Measurements from ENCODE around the gene STK35.

Gene STK35

GRCh38 chr20:2114127-2114959 is 12.7 kb downstream of the STK35 start:
- H3K4me1 Mint-ChIP-seq, result peaks cover 73% of the 10 kb centered on the region
- H3K4me3 Mint-ChIP-seq, result no peak overlapping the region
- no peak overlapping the region for H3K27ac Mint-ChIP-seq (ENCODE audit: low read depth)
- DNase-seq (ENCODE audit: low spot score in 2 of 2), result no peak
- no peaks in the 10 kb centered on the region for H3K27me3 Mint-ChIP-seq
- ATAC-seq (replicated peaks; ENCODE audit: extremely low read depth, poor library complexity, severe bottlenecking), result no peak
- H3K9me3 Mint-ChIP-seq, result no peaks in the 10 kb centered on the region
- H3K36me3 Mint-ChIP-seq (ENCODE audit: insufficient read depth), result peaks cover 29% of the 10 kb centered on the region

- Mint-ChIP-seq H3K9me3 (no peaks in the 10 kb centered on the region), H3K4me1 (peaks cover 73% of the 10 kb centered on the region), H3K27ac (ENCODE audit: low read depth) (no peak overlapping the region), H3K36me3 (ENCODE audit: insufficient read depth) (peaks cover 29% of the 10 kb centered on the region), H3K4me3 (no peak overlapping the region), H3K27me3 (no peaks in the 10 kb centered on the region)
- no peak for DNase-seq (ENCODE audit: low spot score in 2 of 2)
- ATAC-seq (replicated peaks; ENCODE audit: extremely low read depth, poor library complexity, severe bottlenecking), result no peak
Measured at GRCh38 chr20:2114990-2115681, 13.5 kb downstream of the STK35 start.

GRCh38 chr20:2116170-2116940 is 14.7 kb downstream of the STK35 start:
- H3K4me3 Mint-ChIP-seq, result no peak overlapping the region
- H3K9me3 Mint-ChIP-seq, result no peaks in the 10 kb centered on the region
- H3K27me3 Mint-ChIP-seq, result no peaks in the 10 kb centered on the region
- H3K4me1 Mint-ChIP-seq, result peaks cover 73% of the 10 kb centered on the region
- ATAC-seq (replicated peaks; ENCODE audit: extremely low read depth, poor library complexity, severe bottlenecking) (no peak), DNase-seq (ENCODE audit: low spot score in 2 of 2) (no peak)
- no peak overlapping the region for H3K27ac Mint-ChIP-seq (ENCODE audit: low read depth)
- peaks cover 26% of the 10 kb centered on the region for H3K36me3 Mint-ChIP-seq (ENCODE audit: insufficient read depth)

GRCh38 chr20:2118783-2119182 is 17.2 kb downstream of the STK35 start:
- no peaks in the 10 kb centered on the region for H3K27me3 Mint-ChIP-seq
- peaks cover 70% of the 10 kb centered on the region for H3K4me1 Mint-ChIP-seq
- ATAC-seq (replicated peaks; ENCODE audit: extremely low read depth, poor library complexity, severe bottlenecking) (no peak), DNase-seq (ENCODE audit: low spot score in 2 of 2) (no peak)
- peaks cover 23% of the 10 kb centered on the region for H3K36me3 Mint-ChIP-seq (ENCODE audit: insufficient read depth)
- peak overlapping the region; percentile 6 for H3K27ac Mint-ChIP-seq (ENCODE audit: low read depth)
- no peaks in the 10 kb centered on the region for H3K9me3 Mint-ChIP-seq
- H3K4me3 Mint-ChIP-seq, result no peak overlapping the region

GRCh38 chr20:2122936-2123335 is 21.3 kb downstream of the STK35 start:
- no peak for ATAC-seq (replicated peaks; ENCODE audit: extremely low read depth, poor library complexity, severe bottlenecking)
- H3K4me1 Mint-ChIP-seq, result peaks cover 85% of the 10 kb centered on the region
- no peaks in the 10 kb centered on the region for H3K9me3 Mint-ChIP-seq
- H3K4me3 Mint-ChIP-seq, result no peak overlapping the region
- DNase-seq (ENCODE audit: low spot score in 2 of 2), result no peak
- H3K27ac Mint-ChIP-seq (ENCODE audit: low read depth), result no peak overlapping the region
- H3K36me3 Mint-ChIP-seq (ENCODE audit: insufficient read depth), result peaks cover 6% of the 10 kb centered on the region
- H3K27me3 Mint-ChIP-seq, result no peaks in the 10 kb centered on the region

GRCh38 chr20:2123720-2124119 is 22.1 kb downstream of the STK35 start:
- no peak overlapping the region for H3K4me3 Mint-ChIP-seq
- DNase-seq (ENCODE audit: low spot score in 2 of 2), result no peak
- H3K36me3 Mint-ChIP-seq (ENCODE audit: insufficient read depth), result peaks cover 3% of the 10 kb centered on the region
- ATAC-seq (replicated peaks; ENCODE audit: extremely low read depth, poor library complexity, severe bottlenecking), result no peak
- H3K27me3 Mint-ChIP-seq, result no peaks in the 10 kb centered on the region
- H3K27ac Mint-ChIP-seq (ENCODE audit: low read depth), result no peak overlapping the region
- no peaks in the 10 kb centered on the region for H3K9me3 Mint-ChIP-seq
- peaks cover 90% of the 10 kb centered on the region for H3K4me1 Mint-ChIP-seq

- DNase-seq (ENCODE audit: low spot score in 2 of 2) (no peak), ATAC-seq (replicated peaks; ENCODE audit: extremely low read depth, poor library complexity, severe bottlenecking) (no peak)
- H3K36me3 Mint-ChIP-seq (ENCODE audit: insufficient read depth), result peaks cover 3% of the 10 kb centered on the region
- H3K27ac Mint-ChIP-seq (ENCODE audit: low read depth), result peak overlapping the region; percentile 32
- no peaks in the 10 kb centered on the region for H3K27me3 Mint-ChIP-seq
- H3K4me3 Mint-ChIP-seq, result no peak overlapping the region
- no peaks in the 10 kb centered on the region for H3K9me3 Mint-ChIP-seq
- H3K4me1 Mint-ChIP-seq, result peaks cover 86% of the 10 kb centered on the region
Measured at GRCh38 chr20:2124564-2125213, 23.1 kb downstream of the STK35 start.

- Mint-ChIP-seq H3K9me3 (no peaks in the 10 kb centered on the region), H3K27me3 (no peaks in the 10 kb centered on the region), H3K36me3 (ENCODE audit: insufficient read depth) (peaks cover 5% of the 10 kb centered on the region), H3K4me1 (peaks cover 86% of the 10 kb centered on the region), H3K27ac (ENCODE audit: low read depth) (peak overlapping the region; percentile 32), H3K4me3 (no peak overlapping the region)
- ATAC-seq (replicated peaks; ENCODE audit: extremely low read depth, poor library complexity, severe bottlenecking), result no peak
- no peak for DNase-seq (ENCODE audit: low spot score in 2 of 2)
Measured at GRCh38 chr20:2125474-2126112, 24.0 kb downstream of the STK35 start.

GRCh38 chr20:2127238-2127637 is 25.6 kb downstream of the STK35 start:
- Mint-ChIP-seq H3K4me1 (peaks cover 85% of the 10 kb centered on the region), H3K27ac (ENCODE audit: low read depth) (no peak overlapping the region), H3K36me3 (ENCODE audit: insufficient read depth) (peaks cover 5% of the 10 kb centered on the region), H3K27me3 (no peaks in the 10 kb centered on the region), H3K9me3 (no peaks in the 10 kb centered on the region), H3K4me3 (no peak overlapping the region)
- DNase-seq (ENCODE audit: low spot score in 2 of 2) (no peak), ATAC-seq (replicated peaks; ENCODE audit: extremely low read depth, poor library complexity, severe bottlenecking) (no peak)

GRCh38 chr20:2128542-2128941 is 26.9 kb downstream of the STK35 start:
- Mint-ChIP-seq H3K36me3 (ENCODE audit: insufficient read depth) (peaks cover 5% of the 10 kb centered on the region), H3K9me3 (no peaks in the 10 kb centered on the region), H3K27ac (ENCODE audit: low read depth) (no peak overlapping the region), H3K27me3 (no peaks in the 10 kb centered on the region), H3K4me1 (peaks cover 86% of the 10 kb centered on the region), H3K4me3 (no peak overlapping the region)
- ATAC-seq (replicated peaks; ENCODE audit: extremely low read depth, poor library complexity, severe bottlenecking) (no peak), DNase-seq (ENCODE audit: low spot score in 2 of 2) (no peak)

GRCh38 chr20:2130062-2130591 is 28.5 kb downstream of the STK35 start:
- peaks cover 72% of the 10 kb centered on the region for H3K4me1 Mint-ChIP-seq
- no peaks in the 10 kb centered on the region for H3K27me3 Mint-ChIP-seq
- no peak overlapping the region for H3K4me3 Mint-ChIP-seq

GRCh38 chr20:2130683-2131082 is 29.1 kb downstream of the STK35 start:
- Mint-ChIP-seq H3K4me3 (no peak overlapping the region), H3K27me3 (no peaks in the 10 kb centered on the region), H3K4me1 (peaks cover 67% of the 10 kb centered on the region), H3K27ac (ENCODE audit: low read depth) (peak overlapping the region; percentile 58), H3K9me3 (no peaks in the 10 kb centered on the region), H3K36me3 (ENCODE audit: insufficient read depth) (peaks cover 5% of the 10 kb centered on the region)
- ATAC-seq (replicated peaks; ENCODE audit: extremely low read depth, poor library complexity, severe bottlenecking), result no peak
- DNase-seq (ENCODE audit: low spot score in 2 of 2), result no peak

More at GRCh38 chr20:2130062-2130591, 28.5 kb downstream of the STK35 start:
- H3K9me3 Mint-ChIP-seq, result no peaks in the 10 kb centered on the region
- DNase-seq (ENCODE audit: low spot score in 2 of 2) (no peak), ATAC-seq (replicated peaks; ENCODE audit: extremely low read depth, poor library complexity, severe bottlenecking) (no peak)
- peak overlapping the region; percentile 58 for H3K27ac Mint-ChIP-seq (ENCODE audit: low read depth)
- H3K36me3 Mint-ChIP-seq (ENCODE audit: insufficient read depth), result peaks cover 5% of the 10 kb centered on the region
